Measurements from ENCODE around the gene CHD9NB.

The CHD9NB gene

DNA sequence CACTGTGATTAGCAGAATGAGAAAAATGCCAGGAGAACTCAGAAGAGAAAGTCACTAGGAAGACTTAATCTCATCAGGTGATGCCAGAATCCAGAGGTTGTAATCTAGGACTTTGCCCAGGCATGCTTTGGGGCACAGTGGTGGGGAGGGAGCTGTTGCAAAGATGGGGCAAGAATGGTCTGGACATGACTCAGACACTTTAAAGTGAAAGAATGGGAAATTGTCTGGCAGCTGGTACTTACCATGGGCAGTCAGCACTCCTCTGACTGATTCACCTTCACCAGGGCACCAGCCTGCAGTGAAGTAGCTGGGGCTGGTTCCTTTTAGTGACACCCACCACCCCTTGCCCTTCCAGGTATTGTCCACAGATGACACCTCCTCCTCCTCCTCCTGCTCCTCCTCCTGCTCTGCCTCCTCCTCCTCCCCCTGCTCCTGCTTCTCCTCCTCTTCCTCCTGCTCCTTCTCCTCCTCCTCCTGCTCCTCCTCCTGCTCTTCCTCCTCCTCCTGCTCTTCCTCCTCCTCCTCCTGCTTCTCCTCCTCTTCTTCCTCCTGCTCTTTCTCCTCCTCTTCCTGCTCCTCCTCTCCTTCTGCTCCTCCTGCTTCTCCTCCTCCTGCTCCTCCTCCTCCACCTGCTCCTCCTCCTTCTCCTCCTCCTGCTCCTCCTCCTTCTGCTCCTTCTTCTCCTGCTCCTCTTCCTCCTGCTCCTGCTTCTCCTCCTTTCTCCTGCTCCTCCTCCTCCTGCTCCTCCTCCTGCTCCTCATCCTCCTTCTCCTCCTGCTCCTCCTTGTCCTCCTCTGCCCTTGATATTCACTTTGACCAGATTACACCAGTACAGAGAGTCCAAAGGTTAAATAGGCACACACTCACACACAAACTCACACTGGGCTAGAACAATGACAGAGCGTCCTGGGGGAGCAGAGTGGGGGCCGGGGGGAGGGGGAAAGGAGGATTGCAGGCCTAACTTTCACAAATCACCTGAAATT lies at the start of gene CHD9NB:
TSS of gene CHD9NB (minus strand) at position 379 of the 983 bp plus-strand sequence. CDS start 8,739 bp downstream, outside the sequence.
- TF ChIP-seq, protein P1, sequence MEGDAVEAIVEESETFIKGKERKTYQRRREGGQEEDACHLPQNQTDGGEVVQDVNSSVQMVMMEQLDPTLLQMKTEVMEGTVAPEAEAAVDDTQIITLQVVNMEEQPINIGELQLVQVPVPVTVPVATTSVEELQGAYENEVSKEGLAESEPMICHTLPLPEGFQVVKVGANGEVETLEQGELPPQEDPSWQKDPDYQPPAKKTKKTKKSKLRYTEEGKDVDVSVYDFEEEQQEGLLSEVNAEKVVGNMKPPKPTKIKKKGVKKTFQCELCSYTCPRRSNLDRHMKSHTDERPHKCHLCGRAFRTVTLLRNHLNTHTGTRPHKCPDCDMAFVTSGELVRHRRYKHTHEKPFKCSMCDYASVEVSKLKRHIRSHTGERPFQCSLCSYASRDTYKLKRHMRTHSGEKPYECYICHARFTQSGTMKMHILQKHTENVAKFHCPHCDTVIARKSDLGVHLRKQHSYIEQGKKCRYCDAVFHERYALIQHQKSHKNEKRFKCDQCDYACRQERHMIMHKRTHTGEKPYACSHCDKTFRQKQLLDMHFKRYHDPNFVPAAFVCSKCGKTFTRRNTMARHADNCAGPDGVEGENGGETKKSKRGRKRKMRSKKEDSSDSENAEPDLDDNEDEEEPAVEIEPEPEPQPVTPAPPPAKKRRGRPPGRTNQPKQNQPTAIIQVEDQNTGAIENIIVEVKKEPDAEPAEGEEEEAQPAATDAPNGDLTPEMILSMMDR (IDR thresholded peaks at IDR 0.05): no peak
- H3K9me3 ChIP-seq: no peaks in the 10 kb centered on the region
- peaks cover 16 to 25% of the 10 kb centered on the region in 2 experiments for H3K4me1 ChIP-seq (ENCODE audit: control insufficient read depth in 1 of 2, insufficient read depth in 1 of 2, low read depth in 1 of 2, low read length in 1 of 2)
- H3K27ac ChIP-seq: no peak within 1 kb of the TSS
- no peaks in the 10 kb centered on the region for H3K27me3 ChIP-seq
- no peak within 1 kb of the TSS for H3K4me3 ChIP-seq (ENCODE audit: low read depth in 1 of 2, low read length in 1 of 2)
- H3K36me3 ChIP-seq: no peaks in the 10 kb centered on the region

- no peak overlapping the region for H3K4me3 ChIP-seq (ENCODE audit: low read depth in 1 of 2, low read length in 1 of 2)
- H3K27ac ChIP-seq: peak overlapping the region; percentile 87
- H3K27me3 ChIP-seq: no peaks in the 10 kb centered on the region
- H3K9me3 ChIP-seq: no peaks in the 10 kb centered on the region
- TF ChIP-seq, protein P1 (IDR thresholded peaks at IDR 0.05): no peak
- no peaks in the 10 kb centered on the region for H3K36me3 ChIP-seq
- H3K4me1 ChIP-seq (ENCODE audit: control insufficient read depth in 1 of 2, insufficient read depth in 1 of 2, low read depth in 1 of 2, low read length in 1 of 2): peaks cover 31 to 33% of the 10 kb centered on the region in 2 experiments
These were observed 48.2 kb upstream of the CHD9NB start for GRCh38 chr16:53100889-53101288.

DNA sequence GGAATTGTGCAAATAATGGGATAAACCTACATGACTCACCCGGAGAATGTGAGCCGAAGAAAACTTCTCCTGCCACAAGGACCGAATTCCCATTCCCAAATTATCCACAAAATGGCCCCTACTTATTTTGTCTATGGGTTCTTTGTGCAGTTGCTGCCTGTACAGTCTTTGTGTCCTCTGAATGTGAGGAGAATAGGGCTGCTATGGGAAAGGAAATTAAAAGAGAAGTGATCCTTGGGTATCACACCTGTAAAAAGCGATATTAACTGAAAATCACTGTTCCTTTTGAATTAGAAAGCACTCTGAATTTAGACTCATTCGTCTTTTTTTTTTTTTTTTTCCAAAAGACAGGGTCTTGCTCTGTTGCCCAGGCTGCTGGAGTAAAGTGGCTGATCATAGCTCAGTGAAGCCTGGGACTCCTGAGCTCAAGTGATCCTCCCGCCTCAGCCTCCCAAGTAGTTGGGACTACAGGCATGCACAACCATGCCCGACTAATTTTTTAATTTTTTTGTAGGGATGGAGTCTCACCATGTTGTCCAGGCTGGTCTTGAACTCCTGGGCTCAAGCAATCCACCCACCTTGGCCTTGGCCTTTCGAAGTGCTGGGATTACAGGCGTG lies 47.5 kb upstream of the CHD9NB start:
- H3K36me3 ChIP-seq: no peaks in the 10 kb centered on the region
- peak overlapping the region; percentile 57 to 59 for H3K4me3 ChIP-seq (ENCODE audit: low read depth in 1 of 2, low read length in 1 of 2)
- peak overlapping the region; percentile 87 for H3K27ac ChIP-seq

DNA sequence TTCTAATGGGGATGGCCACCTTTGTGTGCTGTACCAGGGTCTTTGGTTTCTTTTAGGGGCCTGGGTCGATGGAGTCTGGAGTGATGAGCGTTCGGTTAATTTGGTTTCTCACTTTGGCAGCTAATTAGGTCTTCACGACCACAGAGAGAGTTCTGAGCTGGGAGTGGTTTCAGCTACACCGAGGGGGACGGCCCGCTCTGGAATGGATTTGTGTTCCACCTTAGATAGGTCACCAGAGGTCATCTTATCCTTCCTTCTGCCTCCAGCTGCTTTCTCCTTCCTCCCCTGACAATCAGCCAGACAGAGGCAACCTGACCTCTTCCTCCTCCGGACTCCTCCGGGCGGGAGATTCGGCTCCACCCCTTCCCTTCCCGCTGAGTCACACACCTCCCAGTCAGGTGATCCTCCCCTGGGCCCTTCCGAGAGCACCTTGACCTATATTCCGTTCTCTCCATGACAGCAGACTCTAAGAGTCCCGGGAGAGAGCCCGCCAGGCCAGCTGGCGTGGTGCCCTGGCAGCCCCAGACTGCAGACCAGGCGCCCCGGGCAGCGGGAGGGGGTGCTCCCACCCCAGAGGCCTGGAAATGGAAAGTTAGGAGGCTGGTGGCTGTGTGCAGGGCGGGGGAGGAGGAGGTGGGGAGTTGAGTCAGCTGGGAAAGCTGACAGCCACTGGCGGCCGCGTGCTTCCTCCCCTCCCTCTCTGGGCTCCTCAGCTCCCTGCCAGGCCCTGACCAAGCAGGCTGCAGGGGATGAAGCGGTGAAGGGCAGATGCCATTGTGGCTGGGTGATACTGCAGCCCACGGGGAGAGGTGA lies 46.8 kb upstream of the CHD9NB start:
- peak overlapping the region; percentile 57 to 59 for H3K4me3 ChIP-seq (ENCODE audit: low read depth in 1 of 2, low read length in 1 of 2)
- no peaks in the 10 kb centered on the region for H3K36me3 ChIP-seq
- no peaks in the 10 kb centered on the region for H3K9me3 ChIP-seq
- peaks cover 31 to 33% of the 10 kb centered on the region in 2 experiments for H3K4me1 ChIP-seq (ENCODE audit: control insufficient read depth in 1 of 2, insufficient read depth in 1 of 2, low read depth in 1 of 2, low read length in 1 of 2)
- TF ChIP-seq, protein P1 (IDR thresholded peaks at IDR 0.05): no peak
- peak overlapping the region; percentile 87 for H3K27ac ChIP-seq
- no peaks in the 10 kb centered on the region for H3K27me3 ChIP-seq

More for the DNA sequence above, 47.5 kb upstream of the CHD9NB start:
- Histone ChIP-seq H3K4me1 (ENCODE audit: control insufficient read depth in 1 of 2, insufficient read depth in 1 of 2, low read depth in 1 of 2, low read length in 1 of 2) (peaks cover 31 to 33% of the 10 kb centered on the region in 2 experiments), H3K27me3 (no peaks in the 10 kb centered on the region), H3K9me3 (no peaks in the 10 kb centered on the region)
- TF ChIP-seq, protein P1 (IDR thresholded peaks at IDR 0.05): no peak

Measured in neutrophil (primary cell).